GM23338 (cell line): ENCODE results near the gene EXOC4. TPM values are rescaled to one million over a fixed set of nuclear protein-coding genes. Genes with fewer than 3 reads are reported as not detected.

Experiments used
- ATAC-seq: fragments of 200-7000 bp; cut with Tn5 transposase; 3 replicates; pipeline ENCODE4 v1.9.1; 2020
- DNase-seq: peaks from one replicate; pipeline ENCODE4 v3.0.0-alpha.2; 2015; ENCODE audit warnings: low spot score
- H2AFZ ChIP-seq: fragments of 200-600 bp; sonication (generic); 2 replicates; pipeline ENCODE4 v1.8.0; 2016; ENCODE audit warnings: antibody characterized with exemption, mild to moderate bottlenecking, moderate library complexity
- H3F3A ChIP-seq: fragments of 200-600 bp; sonication (generic); replicated peaks from 2 replicates; pipeline ENCODE4 v1.8.0; 2017; ENCODE audit warnings: antibody characterized with exemption, mixed run types, low read depth
- H3K27ac ChIP-seq: fragments of 200-600 bp; sonication (generic); 2 replicates; pipeline ENCODE4 v1.6.1; 2016; ENCODE audit warnings: low read depth
- H3K27me3 ChIP-seq: fragments of 200-600 bp; sonication (generic); 2 replicates; pipeline ENCODE4 v1.8.0; 2016; ENCODE audit warnings: mild to moderate bottlenecking, mixed run types, moderate library complexity; ENCODE audit not compliant: insufficient read depth
- H3K36me3 ChIP-seq: fragments of 200-600 bp; sonication (generic); 2 replicates; pipeline ENCODE4 v1.8.0; 2016; ENCODE audit warnings: mild to moderate bottlenecking; ENCODE audit not compliant: insufficient read depth
- H3K4me1 ChIP-seq: fragments of 200-600 bp; sonication (generic); 2 replicates; pipeline ENCODE4 v1.8.0; 2016; ENCODE audit warnings: mild to moderate bottlenecking, moderate library complexity; ENCODE audit not compliant: insufficient read depth
- H3K4me2 ChIP-seq: fragments of 200-600 bp; sonication (generic); 2 replicates; pipeline ENCODE4 v1.7.1; 2017; ENCODE audit warnings: mixed run types
- H3K4me3 ChIP-seq: fragments of 200-600 bp; sonication (generic); 2 replicates; pipeline ENCODE4 v1.6.1; 2016; ENCODE audit warnings: mixed run types
- H3K79me2 ChIP-seq: fragments of 200-600 bp; sonication (generic); replicated peaks from 2 replicates; pipeline ENCODE4 v1.8.0; 2017; ENCODE audit warnings: mild to moderate bottlenecking; ENCODE audit not compliant: insufficient read depth
- H3K9me2 ChIP-seq: fragments of 200-600 bp; sonication (generic); 2 replicates; pipeline ENCODE4 v1.8.0; 2017; ENCODE audit not compliant: insufficient read depth
- H4K20me1 ChIP-seq: fragments of 200-600 bp; sonication (generic); replicated peaks from 2 replicates; pipeline ENCODE4 v1.8.0; 2017; ENCODE audit warnings: mild to moderate bottlenecking; ENCODE audit not compliant: insufficient read depth
- H3K27ac Mint-ChIP-seq: 2 replicates; pipeline ENCODE4 v1.8.0; 2020; ENCODE audit warnings: inconsistent platforms, mild to moderate bottlenecking, moderate library complexity, mixed read lengths
- H3K27me3 Mint-ChIP-seq: 3 replicates; pipeline ENCODE4 v1.8.0; 2022; ENCODE audit warnings: low read depth, mild to moderate bottlenecking, moderate library complexity, mixed read lengths, inconsistent platforms; ENCODE audit not compliant: insufficient read depth, poor library complexity
- H3K36me3 Mint-ChIP-seq: 3 replicates; pipeline ENCODE4 v1.8.0; 2021; ENCODE audit warnings: low read depth, mild to moderate bottlenecking, inconsistent platforms, moderate library complexity, mixed read lengths
- H3K4me1 Mint-ChIP-seq: 3 replicates; pipeline ENCODE4 v1.8.0; 2020; ENCODE audit warnings: mild to moderate bottlenecking, inconsistent platforms, mixed read lengths
- H3K4me3 Mint-ChIP-seq: 3 replicates; pipeline ENCODE4 v1.8.0; 2021; ENCODE audit warnings: moderate library complexity, mild to moderate bottlenecking, inconsistent platforms, mixed read lengths
- H3K9me3 Mint-ChIP-seq: 3 replicates; pipeline ENCODE4 v1.8.0; 2020; ENCODE audit warnings: moderate library complexity, mild to moderate bottlenecking, inconsistent platforms, mixed read lengths
- CREB1 ChIP-seq: fragments of 250-450 bp; sonication (Bioruptor Pico); IDR thresholded peaks from 2 replicates; pipeline ENCODE4 v1.5.0; 2020; ENCODE audit warnings: low read depth, mild to moderate bottlenecking, moderate library complexity
- EZH2 ChIP-seq: fragments of 200-600 bp; sonication (generic); IDR thresholded peaks from one replicate; pipeline ENCODE4 v1.8.0; 2017; ENCODE audit warnings: antibody characterized with exemption, mild to moderate bottlenecking, low read depth; ENCODE audit not compliant: unreplicated experiment
- EZH2phosphoT487 ChIP-seq: fragments of 200-600 bp; sonication (generic); IDR thresholded peaks from one replicate; pipeline ENCODE4 v1.8.1; 2018; ENCODE audit warnings: antibody characterized with exemption; ENCODE audit not compliant: unreplicated experiment
- JUNB ChIP-seq: IDR thresholded peaks from one replicate; pipeline ENCODE4 v1.6.1; 2016; ENCODE audit warnings: antibody characterized with exemption; ENCODE audit not compliant: unreplicated experiment
- NANOG ChIP-seq: IDR thresholded peaks from 2 replicates; pipeline ENCODE4 v1.6.1; 2016; ENCODE audit warnings: antibody characterized with exemption, borderline replicate concordance
- ZNF331 ChIP-seq: fragments of 250-450 bp; sonication (Bioruptor Pico); IDR thresholded peaks from 2 replicates; pipeline ENCODE4 v1.5.0; 2020; ENCODE audit warnings: low read depth, mild to moderate bottlenecking, moderate library complexity
- polyA plus RNA-seq: library from polyadenylated mRNA; unstranded; fragments of >200 nt; fragmentation: Nextera tagmentation; extraction: Ambion mirVana; gene quantifications from 2 replicates; pipeline ENCODE4 v1.2.1, GENCODE V29; 2016
- total RNA-seq: library from RNA; depleted of rRNA; stranded (reverse); fragments of >200 nt; shearing (Covaris generic); gene quantifications from 2 replicates; pipeline ENCODE4 v1.2.3, GENCODE V29; 2014
- TF ChIP-seq, protein P1 (sequence below): IDR thresholded peaks from 2 replicates; pipeline ENCODE4 v1.6.1; 2016; ENCODE audit warnings: antibody characterized with exemption
- TF ChIP-seq, protein P2 (sequence below): fragments of 250-450 bp; sonication (Bioruptor Pico); IDR thresholded peaks from 2 replicates; pipeline ENCODE4 v1.5.0; 2020; ENCODE audit warnings: mild to moderate bottlenecking, moderate library complexity
- TF ChIP-seq, protein P3 (sequence below): IDR thresholded peaks from one replicate; pipeline ENCODE4 v1.6.1; 2018; ENCODE audit warnings: antibody characterized with exemption; ENCODE audit not compliant: unreplicated experiment

EXOC4 gene
- total and polyA plus RNA-seq, 2 experiments from 2014 or later: 37.5 to 52.7 TPM

DNA sequence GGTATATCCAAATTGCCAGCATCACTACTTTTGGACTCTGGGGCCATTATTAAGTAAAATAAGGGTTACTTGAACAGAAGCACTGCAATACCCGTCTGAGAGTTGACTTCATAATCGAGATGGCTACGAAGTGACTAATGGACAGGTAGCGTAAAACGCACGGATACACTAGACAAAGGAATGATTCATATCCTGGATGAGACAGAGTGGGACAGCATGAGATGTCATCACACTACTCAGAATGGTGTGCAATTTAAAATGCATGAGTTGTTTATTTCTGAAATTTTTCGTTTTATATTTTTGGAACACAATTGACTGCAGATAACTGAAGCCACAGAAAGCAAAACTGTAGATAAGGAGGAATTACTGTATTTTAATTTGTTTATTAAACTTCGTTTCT, 452.7 kb downstream of the EXOC4 start:
- DNase-seq: no peak
- H3K27ac ChIP-seq: no peak overlapping the region
- ATAC-seq: no peak
- no peaks in the 10 kb centered on the region for H3F3A ChIP-seq
- Mint-ChIP-seq H3K27me3 (no peaks in the 10 kb centered on the region), H3K27ac (no peak overlapping the region), H3K9me3 (no peaks in the 10 kb centered on the region), H3K36me3 (no peaks in the 10 kb centered on the region), H3K4me1 (no peaks in the 10 kb centered on the region), H3K4me3 (no peak overlapping the region)
- H4K20me1 ChIP-seq: no peaks in the 10 kb centered on the region
- no peaks in the 10 kb centered on the region for H3K27me3 ChIP-seq
- no peak overlapping the region for H3K4me3 ChIP-seq
- no peaks in the 10 kb centered on the region for H3K4me1 ChIP-seq
- no peaks in the 10 kb centered on the region for H3K79me2 ChIP-seq
- H3K36me3 ChIP-seq: no peaks in the 10 kb centered on the region
- TF ChIP-seq ZNF331 (CRISPR knock-in tag) (no peak), EZH2 (no peak), EZH2phosphoT487 (no peak)
- TF ChIP-seq, protein P1, sequence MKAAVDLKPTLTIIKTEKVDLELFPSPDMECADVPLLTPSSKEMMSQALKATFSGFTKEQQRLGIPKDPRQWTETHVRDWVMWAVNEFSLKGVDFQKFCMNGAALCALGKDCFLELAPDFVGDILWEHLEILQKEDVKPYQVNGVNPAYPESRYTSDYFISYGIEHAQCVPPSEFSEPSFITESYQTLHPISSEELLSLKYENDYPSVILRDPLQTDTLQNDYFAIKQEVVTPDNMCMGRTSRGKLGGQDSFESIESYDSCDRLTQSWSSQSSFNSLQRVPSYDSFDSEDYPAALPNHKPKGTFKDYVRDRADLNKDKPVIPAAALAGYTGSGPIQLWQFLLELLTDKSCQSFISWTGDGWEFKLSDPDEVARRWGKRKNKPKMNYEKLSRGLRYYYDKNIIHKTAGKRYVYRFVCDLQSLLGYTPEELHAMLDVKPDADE: no peak
- TF ChIP-seq, protein P2, sequence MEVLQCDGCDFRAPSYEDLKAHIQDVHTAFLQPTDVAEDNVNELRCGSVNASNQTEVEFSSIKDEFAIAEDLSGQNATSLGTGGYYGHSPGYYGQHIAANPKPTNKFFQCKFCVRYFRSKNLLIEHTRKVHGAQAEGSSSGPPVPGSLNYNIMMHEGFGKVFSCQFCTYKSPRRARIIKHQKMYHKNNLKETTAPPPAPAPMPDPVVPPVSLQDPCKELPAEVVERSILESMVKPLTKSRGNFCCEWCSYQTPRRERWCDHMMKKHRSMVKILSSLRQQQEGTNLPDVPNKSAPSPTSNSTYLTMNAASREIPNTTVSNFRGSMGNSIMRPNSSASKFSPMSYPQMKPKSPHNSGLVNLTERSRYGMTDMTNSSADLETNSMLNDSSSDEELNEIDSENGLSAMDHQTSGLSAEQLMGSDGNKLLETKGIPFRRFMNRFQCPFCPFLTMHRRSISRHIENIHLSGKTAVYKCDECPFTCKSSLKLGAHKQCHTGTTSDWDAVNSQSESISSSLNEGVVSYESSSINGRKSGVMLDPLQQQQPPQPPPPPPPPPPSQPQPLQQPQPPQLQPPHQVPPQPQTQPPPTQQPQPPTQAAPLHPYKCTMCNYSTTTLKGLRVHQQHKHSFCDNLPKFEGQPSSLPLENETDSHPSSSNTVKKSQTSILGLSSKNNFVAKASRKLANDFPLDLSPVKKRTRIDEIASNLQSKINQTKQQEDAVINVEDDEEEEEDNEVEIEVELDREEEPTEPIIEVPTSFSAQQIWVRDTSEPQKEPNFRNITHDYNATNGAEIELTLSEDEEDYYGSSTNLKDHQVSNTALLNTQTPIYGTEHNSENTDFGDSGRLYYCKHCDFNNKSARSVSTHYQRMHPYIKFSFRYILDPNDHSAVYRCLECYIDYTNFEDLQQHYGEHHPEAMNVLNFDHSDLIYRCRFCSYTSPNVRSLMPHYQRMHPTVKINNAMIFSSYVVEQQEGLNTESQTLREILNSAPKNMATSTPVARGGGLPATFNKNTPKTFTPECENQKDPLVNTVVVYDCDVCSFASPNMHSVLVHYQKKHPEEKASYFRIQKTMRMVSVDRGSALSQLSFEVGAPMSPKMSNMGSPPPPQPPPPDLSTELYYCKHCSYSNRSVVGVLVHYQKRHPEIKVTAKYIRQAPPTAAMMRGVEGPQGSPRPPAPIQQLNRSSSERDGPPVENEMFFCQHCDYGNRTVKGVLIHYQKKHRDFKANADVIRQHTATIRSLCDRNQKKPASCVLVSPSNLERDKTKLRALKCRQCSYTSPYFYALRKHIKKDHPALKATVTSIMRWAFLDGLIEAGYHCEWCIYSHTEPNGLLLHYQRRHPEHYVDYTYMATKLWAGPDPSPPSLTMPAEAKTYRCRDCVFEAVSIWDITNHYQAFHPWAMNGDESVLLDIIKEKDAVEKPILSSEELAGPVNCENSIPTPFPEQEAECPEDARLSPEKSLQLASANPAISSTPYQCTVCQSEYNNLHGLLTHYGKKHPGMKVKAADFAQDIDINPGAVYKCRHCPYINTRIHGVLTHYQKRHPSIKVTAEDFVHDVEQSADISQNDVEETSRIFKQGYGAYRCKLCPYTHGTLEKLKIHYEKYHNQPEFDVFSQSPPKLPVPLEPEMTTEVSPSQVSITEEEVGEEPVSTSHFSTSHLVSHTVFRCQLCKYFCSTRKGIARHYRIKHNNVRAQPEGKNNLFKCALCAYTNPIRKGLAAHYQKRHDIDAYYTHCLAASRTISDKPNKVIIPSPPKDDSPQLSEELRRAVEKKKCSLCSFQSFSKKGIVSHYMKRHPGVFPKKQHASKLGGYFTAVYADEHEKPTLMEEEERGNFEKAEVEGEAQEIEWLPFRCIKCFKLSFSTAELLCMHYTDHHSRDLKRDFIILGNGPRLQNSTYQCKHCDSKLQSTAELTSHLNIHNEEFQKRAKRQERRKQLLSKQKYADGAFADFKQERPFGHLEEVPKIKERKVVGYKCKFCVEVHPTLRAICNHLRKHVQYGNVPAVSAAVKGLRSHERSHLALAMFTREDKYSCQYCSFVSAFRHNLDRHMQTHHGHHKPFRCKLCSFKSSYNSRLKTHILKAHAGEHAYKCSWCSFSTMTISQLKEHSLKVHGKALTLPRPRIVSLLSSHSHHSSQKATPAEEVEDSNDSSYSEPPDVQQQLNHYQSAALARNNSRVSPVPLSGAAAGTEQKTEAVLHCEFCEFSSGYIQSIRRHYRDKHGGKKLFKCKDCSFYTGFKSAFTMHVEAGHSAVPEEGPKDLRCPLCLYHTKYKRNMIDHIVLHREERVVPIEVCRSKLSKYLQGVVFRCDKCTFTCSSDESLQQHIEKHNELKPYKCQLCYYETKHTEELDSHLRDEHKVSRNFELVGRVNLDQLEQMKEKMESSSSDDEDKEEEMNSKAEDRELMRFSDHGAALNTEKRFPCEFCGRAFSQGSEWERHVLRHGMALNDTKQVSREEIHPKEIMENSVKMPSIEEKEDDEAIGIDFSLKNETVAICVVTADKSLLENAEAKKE (CRISPR knock-in tag): no peak
- H3K9me2 ChIP-seq: no peaks in the 10 kb centered on the region
- no peak overlapping the region for H2AFZ ChIP-seq
- H3K4me2 ChIP-seq: no peak overlapping the region

DNA sequence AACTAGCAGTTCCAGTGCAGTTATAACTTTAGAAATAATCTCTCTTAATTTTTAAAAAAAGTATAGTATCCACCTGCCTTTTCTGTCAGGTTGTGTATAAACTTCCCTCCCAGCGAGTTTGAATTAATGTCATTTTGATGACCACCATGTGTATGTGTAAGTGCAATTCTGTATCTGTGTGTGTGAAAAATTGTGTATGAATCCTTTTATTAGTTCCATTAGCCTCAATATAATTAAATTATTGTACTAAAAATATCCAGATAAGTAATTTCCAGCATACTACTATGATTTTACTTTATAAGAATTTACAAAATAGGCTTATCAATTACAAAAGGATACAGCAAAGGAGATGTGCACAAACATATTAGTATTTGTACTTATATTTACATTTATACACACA, 453.1 kb downstream of the EXOC4 start:
- Histone ChIP-seq H3K4me2 (no peak overlapping the region), H3F3A (no peaks in the 10 kb centered on the region), H3K27ac (no peak overlapping the region), H3K36me3 (no peaks in the 10 kb centered on the region), H3K4me1 (no peaks in the 10 kb centered on the region), H3K9me2 (no peaks in the 10 kb centered on the region), H3K79me2 (no peaks in the 10 kb centered on the region), H3K4me3 (no peak overlapping the region), H2AFZ (no peak overlapping the region), H4K20me1 (no peaks in the 10 kb centered on the region), H3K27me3 (no peaks in the 10 kb centered on the region)
- H3K27me3 Mint-ChIP-seq: no peaks in the 10 kb centered on the region
- no peaks in the 10 kb centered on the region for H3K4me1 Mint-ChIP-seq
- no peak overlapping the region for H3K4me3 Mint-ChIP-seq
- no peak overlapping the region for H3K27ac Mint-ChIP-seq
- no peak for ATAC-seq
- no peak for DNase-seq
- no peaks in the 10 kb centered on the region for H3K9me3 Mint-ChIP-seq
- H3K36me3 Mint-ChIP-seq: no peaks in the 10 kb centered on the region
- TF ChIP-seq JUNB: no peak
- TF ChIP-seq, protein P1: no peak
- TF ChIP-seq NANOG: no peak
- TF ChIP-seq CREB1 (CRISPR knock-in tag): no peak
- TF ChIP-seq, protein P3, sequence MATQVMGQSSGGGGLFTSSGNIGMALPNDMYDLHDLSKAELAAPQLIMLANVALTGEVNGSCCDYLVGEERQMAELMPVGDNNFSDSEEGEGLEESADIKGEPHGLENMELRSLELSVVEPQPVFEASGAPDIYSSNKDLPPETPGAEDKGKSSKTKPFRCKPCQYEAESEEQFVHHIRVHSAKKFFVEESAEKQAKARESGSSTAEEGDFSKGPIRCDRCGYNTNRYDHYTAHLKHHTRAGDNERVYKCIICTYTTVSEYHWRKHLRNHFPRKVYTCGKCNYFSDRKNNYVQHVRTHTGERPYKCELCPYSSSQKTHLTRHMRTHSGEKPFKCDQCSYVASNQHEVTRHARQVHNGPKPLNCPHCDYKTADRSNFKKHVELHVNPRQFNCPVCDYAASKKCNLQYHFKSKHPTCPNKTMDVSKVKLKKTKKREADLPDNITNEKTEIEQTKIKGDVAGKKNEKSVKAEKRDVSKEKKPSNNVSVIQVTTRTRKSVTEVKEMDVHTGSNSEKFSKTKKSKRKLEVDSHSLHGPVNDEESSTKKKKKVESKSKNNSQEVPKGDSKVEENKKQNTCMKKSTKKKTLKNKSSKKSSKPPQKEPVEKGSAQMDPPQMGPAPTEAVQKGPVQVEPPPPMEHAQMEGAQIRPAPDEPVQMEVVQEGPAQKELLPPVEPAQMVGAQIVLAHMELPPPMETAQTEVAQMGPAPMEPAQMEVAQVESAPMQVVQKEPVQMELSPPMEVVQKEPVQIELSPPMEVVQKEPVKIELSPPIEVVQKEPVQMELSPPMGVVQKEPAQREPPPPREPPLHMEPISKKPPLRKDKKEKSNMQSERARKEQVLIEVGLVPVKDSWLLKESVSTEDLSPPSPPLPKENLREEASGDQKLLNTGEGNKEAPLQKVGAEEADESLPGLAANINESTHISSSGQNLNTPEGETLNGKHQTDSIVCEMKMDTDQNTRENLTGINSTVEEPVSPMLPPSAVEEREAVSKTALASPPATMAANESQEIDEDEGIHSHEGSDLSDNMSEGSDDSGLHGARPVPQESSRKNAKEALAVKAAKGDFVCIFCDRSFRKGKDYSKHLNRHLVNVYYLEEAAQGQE: no peak
